Activated CD4-positive, alpha-beta T cell treated with anti-CD3 and anti-CD28 coated beads, Interleukin-2, Interleukin-4, amounts not matched to agents 100 ng/mL and 50 ng/mL, durations not matched to agents 16 hours and 8 hours (primary cell): ENCODE results near the gene DDX27.
"Not testable (repeated sequence)": the region's sequence is repeated elsewhere in the genome, so short reads cannot be mapped to it uniquely, and the experiment has no call there.

Source experiments
- DNase-seq: peaks from one replicate; pipeline ENCODE4 v3.0.0-alpha.2; 2020; ENCODE audit warnings: low spot score

Gene DDX27

GRCh38 chr20:49207076-49207475 lies 12.1 kb upstream of the DDX27 start:
- no peak for DNase-seq

GRCh38 chr20:49210101-49210756 lies 9.0 kb upstream of the DDX27 start:
- no peak for DNase-seq

GRCh38 chr20:49210757-49211110 lies 8.5 kb upstream of the DDX27 start:
- no peak for DNase-seq

GRCh38 chr20:49214571-49214970 lies 4.6 kb upstream of the DDX27 start:
- no peak for DNase-seq

GRCh38 chr20:49215232-49215631 lies 4.0 kb upstream of the DDX27 start:
- DNase-seq = no peak

GRCh38 chr20:49216991-49217578 lies 2.1 kb upstream of the DDX27 start:
- DNase-seq = peak; percentile 93

- DNase-seq = not testable (repeated sequence)
These were observed 501 bp upstream of the DDX27 start for GRCh38 chr20:49218739-49219090.

- DNase-seq = no peak
These were observed 962 bp downstream of the DDX27 start for GRCh38 chr20:49219924-49220831.

GRCh38 chr20:49225896-49226295 lies 6.7 kb downstream of the DDX27 start:
- no peak for DNase-seq

GRCh38 chr20:49228676-49229075 lies 9.5 kb downstream of the DDX27 start:
- no peak for DNase-seq

GRCh38 chr20:49229381-49229780 lies 10.2 kb downstream of the DDX27 start:
- DNase-seq = no peak

- DNase-seq = no peak
These were observed 10.8 kb downstream of the DDX27 start for GRCh38 chr20:49230021-49230420.

- no peak for DNase-seq
These were observed 11.4 kb downstream of the DDX27 start for GRCh38 chr20:49230561-49231133.

GRCh38 chr20:49231471-49231870 lies 12.3 kb downstream of the DDX27 start:
- DNase-seq = no peak

- DNase-seq = no peak
These were observed 14.0 kb downstream of the DDX27 start for GRCh38 chr20:49233226-49233625.

GRCh38 chr20:49234831-49235230 lies 15.6 kb downstream of the DDX27 start:
- no peak for DNase-seq

- no peak for DNase-seq
These were observed 17.1 kb downstream of the DDX27 start for GRCh38 chr20:49236301-49236700.

GRCh38 chr20:49237531-49237930 lies 18.3 kb downstream of the DDX27 start:
- DNase-seq = no peak

GRCh38 chr20:49245921-49246740 lies 26.9 kb downstream of the DDX27 start:
- peak; percentile 34 for DNase-seq

- no peak for DNase-seq
These were observed 28.0 kb downstream of the DDX27 start for GRCh38 chr20:49247169-49247723.

GRCh38 chr20:49247792-49248191 lies 28.6 kb downstream of the DDX27 start:
- no peak for DNase-seq

- no peak for DNase-seq
These were observed 29.1 kb downstream of the DDX27 start for GRCh38 chr20:49248301-49248700.
